Parathyroid adenoma (tissue), 2 donors: ENCODE results near the gene IKBKG.
A peak's percentile ranks its signal among the peaks of the same experiment; 100 is the strongest.
"Not testable (repeated sequence)": the region's sequence is repeated elsewhere in the genome, so short reads cannot be mapped to it uniquely, and the experiment has no call there.

Experiments
- H2AFZ ChIP-seq: fragments of 300-600 bp; sonication (generic); one replicate; pipeline ENCODE4 v1.7.0; 2017; ENCODE audit warnings: antibody characterized with exemption, mild to moderate bottlenecking
- H3K27ac ChIP-seq: fragments of 300-600 bp; sonication (generic); one replicate; pipeline ENCODE4 v1.7.0; 2017
- H3K27me3 ChIP-seq: fragments of 300-600 bp; sonication (generic); one replicate; pipeline ENCODE4 v1.7.0; 2017; ENCODE audit warnings: low read length; ENCODE audit not compliant: control insufficient read depth, insufficient read depth
- H3K36me3 ChIP-seq: fragments of 300-600 bp; sonication (generic); one replicate; pipeline ENCODE4 v1.7.0; 2017; ENCODE audit warnings: low read length; ENCODE audit not compliant: control insufficient read depth, insufficient read depth
- H3K4me1 ChIP-seq: fragments of 300-600 bp; sonication (generic); one replicate; pipeline ENCODE4 v1.7.0; 2017; ENCODE audit warnings: control low read depth
- H3K4me2 ChIP-seq: fragments of 300-600 bp; sonication (generic); one replicate; pipeline ENCODE4 v1.7.0; 2017; ENCODE audit warnings: low read length
- H3K4me3 ChIP-seq: fragments of 300-600 bp; sonication (generic); one replicate; pipeline ENCODE4 v1.7.0; 2017; ENCODE audit warnings: low read depth, low read length
- H3K79me2 ChIP-seq: fragments of 300-600 bp; sonication (generic); one replicate; pipeline ENCODE4 v1.7.0; 2017; ENCODE audit warnings: control low read depth
- H3K9ac ChIP-seq: fragments of 300-600 bp; sonication (generic); one replicate; pipeline ENCODE4 v1.7.0; 2017; ENCODE audit warnings: mild to moderate bottlenecking
- H3K9me3 ChIP-seq: fragments of 300-600 bp; sonication (generic); one replicate; pipeline ENCODE4 v1.7.0; 2017; ENCODE audit warnings: low read length; ENCODE audit not compliant: control insufficient read depth
- TF ChIP-seq, protein P1 (sequence below): fragments of 300-600 bp; sonication (generic); IDR thresholded peaks from one replicate; pipeline ENCODE4 v1.7.0; 2017; ENCODE audit warnings: antibody characterized with exemption, mild to moderate bottlenecking
- donor health status: primary hyperparathyroidism.

Gene IKBKG

DNA sequence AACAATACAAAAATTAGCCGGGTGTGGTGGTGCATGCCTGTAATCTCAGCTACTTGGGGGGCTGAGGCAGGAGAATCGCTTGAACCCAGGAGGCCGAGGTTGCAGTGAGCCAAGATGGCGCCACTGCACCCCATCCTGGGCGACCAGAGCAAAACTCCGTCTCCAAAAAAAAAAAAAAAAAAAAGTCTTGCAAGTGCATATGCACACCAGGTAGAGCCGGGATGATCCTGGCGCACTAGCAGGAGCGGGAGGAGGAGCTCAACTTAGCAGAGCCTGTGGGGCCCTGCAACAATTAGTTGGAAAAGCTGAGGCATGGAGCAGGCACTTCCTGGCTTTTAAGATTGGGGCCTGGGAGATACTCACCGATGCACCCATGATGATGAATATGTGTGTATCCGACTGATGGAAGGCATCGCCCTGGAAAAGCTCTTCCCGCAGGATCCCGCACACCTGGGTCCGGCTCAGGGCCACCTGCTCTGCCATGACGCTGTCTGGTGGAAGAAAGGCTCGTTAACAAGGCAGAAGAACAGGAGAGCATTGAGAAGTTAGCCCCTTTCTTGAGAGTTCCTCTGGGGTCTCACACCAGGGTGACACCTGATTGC, 1.6 kb upstream of the IKBKG start:
- H3K36me3 ChIP-seq = no peaks in the 10 kb centered on the region
- peak overlapping the region; percentile 64 for H3K4me2 ChIP-seq
- H3K79me2 ChIP-seq = peaks cover 10% of the 10 kb centered on the region
- H2AFZ ChIP-seq = no peak overlapping the region
- H3K4me3 ChIP-seq = no peak overlapping the region
- H3K27me3 ChIP-seq = no peaks in the 10 kb centered on the region
- H3K4me1 ChIP-seq = no peaks in the 10 kb centered on the region
- no peak overlapping the region for H3K27ac ChIP-seq
- no peak overlapping the region for H3K9ac ChIP-seq
- TF ChIP-seq, protein P1, sequence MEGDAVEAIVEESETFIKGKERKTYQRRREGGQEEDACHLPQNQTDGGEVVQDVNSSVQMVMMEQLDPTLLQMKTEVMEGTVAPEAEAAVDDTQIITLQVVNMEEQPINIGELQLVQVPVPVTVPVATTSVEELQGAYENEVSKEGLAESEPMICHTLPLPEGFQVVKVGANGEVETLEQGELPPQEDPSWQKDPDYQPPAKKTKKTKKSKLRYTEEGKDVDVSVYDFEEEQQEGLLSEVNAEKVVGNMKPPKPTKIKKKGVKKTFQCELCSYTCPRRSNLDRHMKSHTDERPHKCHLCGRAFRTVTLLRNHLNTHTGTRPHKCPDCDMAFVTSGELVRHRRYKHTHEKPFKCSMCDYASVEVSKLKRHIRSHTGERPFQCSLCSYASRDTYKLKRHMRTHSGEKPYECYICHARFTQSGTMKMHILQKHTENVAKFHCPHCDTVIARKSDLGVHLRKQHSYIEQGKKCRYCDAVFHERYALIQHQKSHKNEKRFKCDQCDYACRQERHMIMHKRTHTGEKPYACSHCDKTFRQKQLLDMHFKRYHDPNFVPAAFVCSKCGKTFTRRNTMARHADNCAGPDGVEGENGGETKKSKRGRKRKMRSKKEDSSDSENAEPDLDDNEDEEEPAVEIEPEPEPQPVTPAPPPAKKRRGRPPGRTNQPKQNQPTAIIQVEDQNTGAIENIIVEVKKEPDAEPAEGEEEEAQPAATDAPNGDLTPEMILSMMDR = no peak
- no peaks in the 10 kb centered on the region for H3K9me3 ChIP-seq

DNA sequence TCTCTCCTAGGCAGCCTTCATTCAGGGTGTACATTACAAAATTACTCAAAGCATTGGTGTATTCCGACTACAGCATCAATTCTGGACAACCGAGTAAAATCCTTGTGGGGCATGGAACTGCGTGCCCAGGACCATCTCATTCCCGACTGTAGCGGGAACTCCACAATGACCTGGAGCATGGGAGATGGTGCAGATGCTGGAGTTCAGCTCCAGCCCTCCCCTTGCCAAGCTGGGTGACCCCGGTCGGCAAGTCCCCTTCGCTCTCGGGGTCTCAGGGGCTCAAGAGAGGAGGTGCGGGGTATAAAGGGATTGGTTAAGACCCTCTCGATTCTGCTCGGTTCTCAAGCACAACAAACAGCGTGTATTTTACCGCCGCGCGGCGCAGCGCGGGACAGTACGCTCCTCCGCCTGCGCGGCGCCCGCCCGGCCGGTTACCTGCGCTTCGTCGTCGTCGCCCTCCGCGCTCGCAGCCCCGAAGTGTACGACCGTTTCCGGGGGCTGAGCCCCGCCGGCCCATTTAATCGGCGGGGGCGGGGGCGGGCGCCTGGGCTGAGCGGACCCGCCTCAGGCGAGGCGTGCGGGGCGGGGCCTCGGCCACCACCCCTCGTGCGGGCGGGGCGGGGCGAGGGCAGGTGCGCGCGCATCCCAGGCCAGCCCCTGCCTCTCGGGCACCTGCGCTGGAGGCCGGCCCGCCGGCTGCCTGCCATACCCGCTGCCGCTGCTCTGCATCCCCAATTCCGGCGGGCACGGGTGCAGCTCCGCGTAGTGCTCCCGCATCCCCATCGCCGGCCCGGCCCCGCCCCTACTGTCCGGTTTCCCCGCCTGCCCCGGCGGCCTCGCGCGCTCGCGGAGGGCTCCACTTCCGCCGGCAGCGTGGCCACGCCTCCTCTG, 821 bp upstream of the IKBKG start, which contains the start of gene G6PD:
Gene G6PD (minus strand): TSS at position 493 of the 891 bp plus-strand sequence. CDS start 691 bp downstream, outside the sequence.
- Histone ChIP-seq H3K27me3 (no peaks in the 10 kb centered on the region), H3K79me2 (peaks cover 12% of the 10 kb centered on the region), H3K4me2 (peak within 1 kb of the TSS; percentile 77), H3K9me3 (no peaks in the 10 kb centered on the region), H2AFZ (peak within 1 kb of the TSS; percentile 79), H3K36me3 (no peaks in the 10 kb centered on the region), H3K9ac (peak within 1 kb of the TSS; percentile 61), H3K4me3 (peak within 1 kb of the TSS; percentile 89), H3K27ac (peak within 1 kb of the TSS; percentile 89), H3K4me1 (no peaks in the 10 kb centered on the region)
- TF ChIP-seq, protein P1 = no peak

DNA sequence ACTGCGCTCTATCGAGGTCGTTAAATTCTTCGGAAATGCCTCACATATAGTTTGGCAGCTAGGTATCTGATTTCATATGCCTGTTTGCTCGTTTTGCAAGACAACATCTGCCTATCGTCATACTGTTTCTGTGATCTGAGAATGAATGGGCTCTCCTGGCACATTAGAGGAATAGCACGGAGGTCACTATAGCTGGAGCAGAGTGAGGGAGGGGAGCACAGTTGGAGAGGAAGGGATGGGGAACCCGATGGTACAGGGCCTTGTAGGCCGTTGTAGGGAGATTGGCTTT, 552 bp downstream of the IKBKG start:
- Histone ChIP-seq H3K27me3 (no peaks in the 10 kb centered on the region), H3K9me3 (no peaks in the 10 kb centered on the region), H3K36me3 (no peaks in the 10 kb centered on the region), H3K9ac (no peak overlapping the region), H3K4me3 (peak overlapping the region; percentile 89), H3K4me2 (peak overlapping the region; percentile 77), H3K27ac (peak overlapping the region; percentile 89), H2AFZ (peak overlapping the region; percentile 79), H3K4me1 (no peaks in the 10 kb centered on the region), H3K79me2 (peaks cover 18% of the 10 kb centered on the region)
- TF ChIP-seq, protein P1 = no peak

DNA sequence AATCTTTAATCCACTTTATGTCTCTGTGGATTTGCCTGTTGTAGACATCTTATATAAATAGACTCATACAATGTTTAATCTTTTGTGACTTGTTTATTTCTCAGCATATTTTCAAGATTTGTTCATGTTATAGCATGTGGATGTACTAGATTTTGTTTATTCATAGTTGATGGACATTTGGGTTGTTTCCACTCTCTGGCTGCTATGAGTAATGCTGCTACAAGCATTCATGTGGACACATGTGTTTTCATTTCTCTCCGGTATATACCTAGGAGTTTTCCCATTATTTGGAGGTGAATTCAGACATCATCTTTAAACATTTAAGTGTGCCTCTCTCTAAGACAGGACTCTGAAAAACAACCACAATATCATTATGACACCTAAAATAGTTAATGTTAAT, 2.3 kb downstream of the IKBKG start:
- H2AFZ ChIP-seq = no peak overlapping the region
- peaks cover 25% of the 10 kb centered on the region for H3K79me2 ChIP-seq
- no peaks in the 10 kb centered on the region for H3K9me3 ChIP-seq
- H3K27me3 ChIP-seq = no peaks in the 10 kb centered on the region
- H3K4me1 ChIP-seq = no peaks in the 10 kb centered on the region
- H3K36me3 ChIP-seq = no peaks in the 10 kb centered on the region
- H3K4me3 ChIP-seq = no peak overlapping the region
- TF ChIP-seq, protein P1 = no peak
- no peak overlapping the region for H3K4me2 ChIP-seq
- no peak overlapping the region for H3K27ac ChIP-seq
- no peak overlapping the region for H3K9ac ChIP-seq

DNA sequence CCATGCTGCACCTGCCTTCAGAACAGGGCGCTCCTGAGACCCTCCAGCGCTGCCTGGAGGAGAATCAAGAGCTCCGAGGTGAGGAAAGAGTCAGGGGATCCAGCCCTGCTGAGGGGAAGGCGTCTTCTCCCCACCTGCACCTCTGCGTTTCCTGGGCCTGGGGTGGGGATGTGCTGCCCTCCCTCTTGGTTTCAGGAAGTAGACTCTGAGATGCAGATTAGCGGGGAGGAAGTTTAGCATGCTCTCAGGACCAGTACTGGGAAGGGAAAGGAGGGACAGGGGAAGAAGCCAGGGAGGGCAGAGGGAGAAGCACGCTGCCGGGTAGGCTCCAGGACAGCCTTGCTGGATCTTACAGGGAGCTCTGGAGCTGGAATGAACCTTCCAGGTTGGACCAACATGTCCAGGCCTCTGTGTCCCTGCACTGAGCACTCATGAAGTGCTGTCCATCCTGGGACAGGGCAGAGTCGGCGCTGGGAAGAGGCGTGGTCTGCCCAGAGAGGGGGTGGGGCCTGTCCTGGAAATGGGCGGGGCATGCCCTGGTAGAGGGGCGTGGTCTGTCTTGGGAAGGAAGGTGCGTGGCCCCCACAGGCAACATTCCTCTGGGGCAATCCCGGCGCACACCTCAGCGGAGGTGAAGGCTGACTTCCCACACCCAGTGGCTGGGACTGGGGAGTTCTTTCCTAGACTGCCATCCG, 4.8 kb downstream of the IKBKG start:
- H3K27ac ChIP-seq, H3K4me2 ChIP-seq, H3K4me3 ChIP-seq, H3K27me3 ChIP-seq, H3K9me3 ChIP-seq, H3K36me3 ChIP-seq, H3K9ac ChIP-seq, H2AFZ ChIP-seq, H3K4me1 ChIP-seq: not testable (repeated sequence)
- H3K79me2 ChIP-seq = peaks cover 28% of the 10 kb centered on the region

DNA sequence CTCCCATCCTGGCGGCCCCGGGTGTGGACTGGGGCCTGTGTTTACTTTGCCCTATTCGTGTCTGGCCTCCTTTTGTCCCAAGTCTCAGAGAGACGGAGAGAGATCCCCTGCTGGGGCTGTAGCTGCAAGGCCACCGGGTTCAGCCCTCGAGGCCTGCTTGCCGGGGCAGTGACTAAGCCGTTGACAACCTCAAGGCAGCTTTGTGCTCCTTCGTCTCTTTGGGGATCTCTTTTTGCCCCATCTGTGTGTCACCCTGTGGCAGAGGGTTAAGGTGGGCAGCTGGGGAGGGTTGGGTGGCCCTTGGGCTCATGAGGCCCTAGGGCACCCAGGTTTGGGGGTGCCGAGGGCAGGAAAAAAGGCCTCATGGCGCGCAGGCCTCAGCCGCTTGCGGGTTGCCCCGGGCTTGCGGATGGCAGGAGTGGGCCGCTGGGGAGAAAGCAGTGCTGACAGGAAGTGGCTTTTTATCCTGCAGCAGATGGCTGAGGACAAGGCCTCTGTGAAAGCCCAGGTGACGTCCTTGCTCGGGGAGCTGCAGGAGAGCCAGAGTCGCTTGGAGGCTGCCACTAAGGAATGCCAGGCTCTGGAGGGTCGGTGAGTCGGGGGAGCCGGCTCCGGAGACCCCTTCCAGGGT, 10.8 kb downstream of the IKBKG start:
- H3K9me3 ChIP-seq, H3K4me3 ChIP-seq, H3K27me3 ChIP-seq, H2AFZ ChIP-seq, H3K79me2 ChIP-seq, H3K27ac ChIP-seq, H3K36me3 ChIP-seq, H3K9ac ChIP-seq, H3K4me2 ChIP-seq, H3K4me1 ChIP-seq: not testable (repeated sequence)

DNA sequence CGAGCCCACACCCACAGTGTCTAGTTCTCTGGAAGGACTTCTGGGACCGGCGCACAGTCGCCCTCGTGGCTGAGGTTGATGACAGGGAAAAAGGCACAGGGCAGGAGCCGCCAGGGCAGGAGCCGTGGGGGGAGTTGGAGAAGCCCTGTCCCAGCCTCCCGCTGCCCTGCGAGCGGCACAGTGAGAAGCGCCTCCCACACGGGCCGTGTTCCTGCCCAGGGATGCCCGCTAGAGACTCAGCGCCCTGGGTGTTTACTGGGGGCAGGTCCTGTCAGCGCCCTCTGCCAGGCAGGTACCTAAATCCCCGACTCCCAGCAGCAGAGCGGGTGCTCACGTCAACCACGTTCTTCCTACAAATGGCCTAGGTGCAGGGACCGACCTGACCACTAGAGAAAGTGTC, 11.5 kb downstream of the IKBKG start:
- not testable (repeated sequence) for H3K36me3 ChIP-seq, H3K4me1 ChIP-seq, H3K9me3 ChIP-seq, H3K27me3 ChIP-seq, H2AFZ ChIP-seq, H3K79me2 ChIP-seq, H3K27ac ChIP-seq, H3K4me3 ChIP-seq, H3K4me2 ChIP-seq, H3K9ac ChIP-seq
